Mammary epithelial cell (primary cell): ENCODE results near the gene COL25A1.

Experiments
- EZH2 ChIP-seq: IDR thresholded peaks from 2 replicates; pipeline ENCODE4 v1.6.1; 2012; ENCODE audit warnings: low read length, inconsistent platforms, borderline replicate concordance
- TF ChIP-seq, protein P1 (sequence below), 2 donors: IDR thresholded peaks in 1 of 2; conservative IDR thresholded peaks in 1 of 2; 2 replicates each; pipeline ENCODE4 v1.5.1; 2011 to 2012; ENCODE audit warnings: inconsistent platforms in 2 of 2, low read length in 2 of 2, mild to moderate bottlenecking in 2 of 2, control low read depth in 1 of 2, low read depth in 1 of 2; ENCODE audit not compliant: insufficient read depth in 1 of 2; ENCODE audit errors: extremely low read depth in 1 of 2

DNA sequence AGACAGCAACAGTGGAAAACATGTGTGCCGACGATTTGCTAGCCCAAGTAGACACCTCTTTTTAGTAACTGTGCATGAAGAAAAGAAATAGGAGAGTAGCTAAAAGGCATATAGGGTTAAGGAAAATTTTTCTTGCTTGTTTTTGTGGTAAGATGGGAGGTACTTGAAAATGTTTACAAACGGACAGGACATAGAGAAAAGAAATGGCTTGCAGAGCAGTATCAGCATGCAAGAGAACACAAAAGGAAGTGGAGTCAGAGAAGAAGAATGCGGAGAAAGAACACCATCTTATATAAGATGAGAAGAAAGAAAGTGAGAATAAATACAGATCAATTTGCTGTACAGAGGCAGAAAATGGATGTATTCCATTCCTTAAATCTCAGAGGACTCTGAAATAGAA lies 275.9 kb downstream of the COL25A1 start:
- TF ChIP-seq, protein P1, sequence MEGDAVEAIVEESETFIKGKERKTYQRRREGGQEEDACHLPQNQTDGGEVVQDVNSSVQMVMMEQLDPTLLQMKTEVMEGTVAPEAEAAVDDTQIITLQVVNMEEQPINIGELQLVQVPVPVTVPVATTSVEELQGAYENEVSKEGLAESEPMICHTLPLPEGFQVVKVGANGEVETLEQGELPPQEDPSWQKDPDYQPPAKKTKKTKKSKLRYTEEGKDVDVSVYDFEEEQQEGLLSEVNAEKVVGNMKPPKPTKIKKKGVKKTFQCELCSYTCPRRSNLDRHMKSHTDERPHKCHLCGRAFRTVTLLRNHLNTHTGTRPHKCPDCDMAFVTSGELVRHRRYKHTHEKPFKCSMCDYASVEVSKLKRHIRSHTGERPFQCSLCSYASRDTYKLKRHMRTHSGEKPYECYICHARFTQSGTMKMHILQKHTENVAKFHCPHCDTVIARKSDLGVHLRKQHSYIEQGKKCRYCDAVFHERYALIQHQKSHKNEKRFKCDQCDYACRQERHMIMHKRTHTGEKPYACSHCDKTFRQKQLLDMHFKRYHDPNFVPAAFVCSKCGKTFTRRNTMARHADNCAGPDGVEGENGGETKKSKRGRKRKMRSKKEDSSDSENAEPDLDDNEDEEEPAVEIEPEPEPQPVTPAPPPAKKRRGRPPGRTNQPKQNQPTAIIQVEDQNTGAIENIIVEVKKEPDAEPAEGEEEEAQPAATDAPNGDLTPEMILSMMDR (conservative IDR thresholded peaks at IDR 0.05 in 1 of 2, IDR thresholded peaks at IDR 0.05 in 1 of 2; ENCODE audit: extremely low read depth in 1 of 2, insufficient read depth in 1 of 2, low read depth in 1 of 2, low read length in 2 of 2), result no peak
- no peak for TF ChIP-seq EZH2
